ENCODE data around the gene GLB1L.

GLB1L gene

GRCh38 chr2:219243291-219243761 is 1.9 kb downstream of the GLB1L start:
- Histone ChIP-seq H2AFZ (ENCODE audit: low read depth, low read length) (no peak overlapping the region), H2BK120ac (ENCODE audit: low read depth, low read length) (no peak overlapping the region), H3K27ac (ENCODE audit: low read length, poor library complexity, severe bottlenecking) (no peak overlapping the region), H3K27me3 (ENCODE audit: control insufficient read depth in 1 of 2, insufficient read depth in 1 of 2, low read length in 2 of 2) (no peaks in the 10 kb centered on the region), H3K4ac (ENCODE audit: low read depth in 1 of 2, low read length in 2 of 2) (no peak overlapping the region), H3K9ac (ENCODE audit: low read length) (peak overlapping the region; percentile 70), H4K8ac (ENCODE audit: low read length) (no peak overlapping the region), H3K23ac (ENCODE audit: low read length in 2 of 2) (no peak overlapping the region), H3K18ac (ENCODE audit: low read depth in 1 of 2, low read length in 2 of 2) (no peak overlapping the region), H3K79me1 (replicated peaks; ENCODE audit: low read length, poor library complexity, severe bottlenecking) (peaks cover 16% of the 10 kb centered on the region), H2BK12ac (ENCODE audit: low read length in 2 of 2) (no peak overlapping the region), H3K9me3 (ENCODE audit: control insufficient read depth, low read length) (no peaks in the 10 kb centered on the region), H3K4me1 (ENCODE audit: control insufficient read depth, insufficient read depth, low read depth, low read length) (peaks cover 14% of the 10 kb centered on the region), H3K4me2 (ENCODE audit: low read length, poor library complexity, severe bottlenecking) (no peak overlapping the region), H2BK15ac (ENCODE audit: low read depth, poor library complexity, severe bottlenecking) (peak overlapping the region; percentile 20), H2AK5ac (ENCODE audit: low read length, severe bottlenecking) (no peak overlapping the region), H2BK5ac (ENCODE audit: low read depth, low read length, poor library complexity, severe bottlenecking) (no peak overlapping the region), H3K14ac (ENCODE audit: low read length in 2 of 2) (no peak overlapping the region), H3K36me3 (ENCODE audit: control insufficient read depth in 1 of 2, insufficient read depth in 2 of 2, low read depth in 1 of 2, low read length in 2 of 2) (peaks cover 20 to 47% of the 10 kb centered on the region in 2 experiments), H3K4me3 (ENCODE audit: insufficient read depth in 1 of 2, low read depth in 1 of 2, low read length in 2 of 2) (peak overlapping the region in 1 of 2 experiments; percentile 72), H4K91ac (ENCODE audit: low read length) (no peak overlapping the region)
- no peak for DNase-seq
- WGBS: 83% methylated on average over 28 of the region's 28 CpGs

GRCh38 chr2:219234331-219234730 is 10.9 kb downstream of the GLB1L start:
- H3K14ac ChIP-seq (ENCODE audit: low read length in 2 of 2): no peak overlapping the region
- H3K4me2 ChIP-seq (ENCODE audit: low read length, poor library complexity, severe bottlenecking): no peak overlapping the region
- no peaks in the 10 kb centered on the region for H3K27me3 ChIP-seq (ENCODE audit: control insufficient read depth in 1 of 2, insufficient read depth in 1 of 2, low read length in 2 of 2)
- no peak overlapping the region for H2AFZ ChIP-seq (ENCODE audit: low read depth, low read length)
- no peak overlapping the region for H2BK120ac ChIP-seq (ENCODE audit: low read depth, low read length)
- H2BK5ac ChIP-seq (ENCODE audit: low read depth, low read length, poor library complexity, severe bottlenecking): no peak overlapping the region
- no peak overlapping the region for H2AK5ac ChIP-seq (ENCODE audit: low read length, severe bottlenecking)
- H4K8ac ChIP-seq (ENCODE audit: low read length): no peak overlapping the region
- no peak overlapping the region for H2BK12ac ChIP-seq (ENCODE audit: low read length in 2 of 2)
- H3K18ac ChIP-seq (ENCODE audit: low read depth in 1 of 2, low read length in 2 of 2): no peak overlapping the region
- H3K36me3 ChIP-seq (ENCODE audit: control insufficient read depth in 1 of 2, insufficient read depth in 2 of 2, low read depth in 1 of 2, low read length in 2 of 2): peaks cover 43 to 78% of the 10 kb centered on the region in 2 experiments
- H3K4me3 ChIP-seq (ENCODE audit: insufficient read depth in 1 of 2, low read depth in 1 of 2, low read length in 2 of 2): no peak overlapping the region
- H3K23ac ChIP-seq (ENCODE audit: low read length in 2 of 2): no peak overlapping the region
- peaks cover 31% of the 10 kb centered on the region for H3K79me1 ChIP-seq (replicated peaks; ENCODE audit: low read length, poor library complexity, severe bottlenecking)
- no peaks in the 10 kb centered on the region for H3K9me3 ChIP-seq (ENCODE audit: control insufficient read depth, low read length)
- 92% methylated on average over 3 of the region's 3 CpGs for WGBS
- H4K91ac ChIP-seq (ENCODE audit: low read length): no peak overlapping the region
- H3K4ac ChIP-seq (ENCODE audit: low read depth in 1 of 2, low read length in 2 of 2): no peak overlapping the region
- DNase-seq: no peak
- no peak overlapping the region for H3K27ac ChIP-seq (ENCODE audit: low read length, poor library complexity, severe bottlenecking)
- no peak overlapping the region for H2BK15ac ChIP-seq (ENCODE audit: low read depth, poor library complexity, severe bottlenecking)
- no peaks in the 10 kb centered on the region for H3K4me1 ChIP-seq (ENCODE audit: control insufficient read depth, insufficient read depth, low read depth, low read length)
- H3K9ac ChIP-seq (ENCODE audit: low read length): no peak overlapping the region

- H3K4me1 ChIP-seq (ENCODE audit: control insufficient read depth, insufficient read depth, low read depth, low read length): peaks cover 12% of the 10 kb centered on the region
- H3K9me3 ChIP-seq (ENCODE audit: control insufficient read depth, low read length): no peaks in the 10 kb centered on the region
- H3K4me2 ChIP-seq (ENCODE audit: low read length, poor library complexity, severe bottlenecking): peak overlapping the region; percentile 89
- no peak overlapping the region for H2BK120ac ChIP-seq (ENCODE audit: low read depth, low read length)
- peak overlapping the region in 1 of 2 experiments; percentile 22 for H3K4ac ChIP-seq (ENCODE audit: low read depth in 1 of 2, low read length in 2 of 2)
- H2BK5ac ChIP-seq (ENCODE audit: low read depth, low read length, poor library complexity, severe bottlenecking): no peak overlapping the region
- 0% methylated on average over 24 of the region's 24 CpGs for WGBS
- no peak overlapping the region for H4K91ac ChIP-seq (ENCODE audit: low read length)
- peak overlapping the region in 1 of 2 experiments; percentile 68 for H3K18ac ChIP-seq (ENCODE audit: low read depth in 1 of 2, low read length in 2 of 2)
- peak overlapping the region; percentile 44 for H3K27ac ChIP-seq (ENCODE audit: low read length, poor library complexity, severe bottlenecking)
- H2AK5ac ChIP-seq (ENCODE audit: low read length, severe bottlenecking): no peak overlapping the region
- no peaks in the 10 kb centered on the region for H3K27me3 ChIP-seq (ENCODE audit: control insufficient read depth in 1 of 2, insufficient read depth in 1 of 2, low read length in 2 of 2)
- peak overlapping the region in 1 of 2 experiments; percentile 90 for H3K23ac ChIP-seq (ENCODE audit: low read length in 2 of 2)
- peaks cover 36 to 54% of the 10 kb centered on the region in 2 experiments for H3K36me3 ChIP-seq (ENCODE audit: control insufficient read depth in 1 of 2, insufficient read depth in 2 of 2, low read depth in 1 of 2, low read length in 2 of 2)
- H3K4me3 ChIP-seq (ENCODE audit: insufficient read depth in 1 of 2, low read depth in 1 of 2, low read length in 2 of 2): peak overlapping the region; percentile 83 to 94
- peak overlapping the region in 1 of 2 experiments; percentile 38 for H3K14ac ChIP-seq (ENCODE audit: low read length in 2 of 2)
- H4K8ac ChIP-seq (ENCODE audit: low read length): no peak overlapping the region
- H3K9ac ChIP-seq (ENCODE audit: low read length): peak overlapping the region; percentile 96
- peak overlapping the region in 1 of 2 experiments; percentile 23 for H2BK12ac ChIP-seq (ENCODE audit: low read length in 2 of 2)
- peak overlapping the region; percentile 81 for H2AFZ ChIP-seq (ENCODE audit: low read depth, low read length)
- peak; percentile 67 for DNase-seq
- peaks cover 46% of the 10 kb centered on the region for H3K79me1 ChIP-seq (replicated peaks; ENCODE audit: low read length, poor library complexity, severe bottlenecking)
- H2BK15ac ChIP-seq (ENCODE audit: low read depth, poor library complexity, severe bottlenecking): no peak overlapping the region
Observed at GRCh38 chr2:219230059-219230540, 15.1 kb downstream of the GLB1L start.

- WGBS: under 1% methylated on average over 80 of the region's 80 CpGs
- H3K14ac ChIP-seq (ENCODE audit: low read length in 2 of 2): peak within 1 kb of the TSS in 1 of 2 experiments; percentile 99
Observed at GRCh38 chr2:219229305-219230058, 15.8 kb downstream of the GLB1L start, which contains the start of the genes ANKZF1 and ATG9A. Gene ANKZF1 (plus strand): TSS chr2:219229806. CDS start chr2:219230258, 452 bp downstream. Gene ATG9A (minus strand): TSS chr2:219229636. CDS start chr2:219228024, 1,612 bp downstream.

More at GRCh38 chr2:219229305-219230058, 15.8 kb downstream of the GLB1L start, which contains the start of the genes ANKZF1 and ATG9A:
- Histone ChIP-seq H4K8ac (ENCODE audit: low read length) (peak within 1 kb of the TSS; percentile 91), H3K36me3 (ENCODE audit: control insufficient read depth in 1 of 2, insufficient read depth in 2 of 2, low read depth in 1 of 2, low read length in 2 of 2) (peaks cover 37 to 54% of the 10 kb centered on the region in 2 experiments), H2BK15ac (ENCODE audit: low read depth, poor library complexity, severe bottlenecking) (peak within 1 kb of the TSS; percentile 68), H2BK120ac (ENCODE audit: low read depth, low read length) (peak within 1 kb of the TSS; percentile 83), H3K9ac (ENCODE audit: low read length) (peak within 1 kb of the TSS; percentile 96), H3K23ac (ENCODE audit: low read length in 2 of 2) (peak within 1 kb of the TSS in 1 of 2 experiments; percentile 90), H2AFZ (ENCODE audit: low read depth, low read length) (peak within 1 kb of the TSS; percentile 81), H3K27me3 (ENCODE audit: control insufficient read depth in 1 of 2, insufficient read depth in 1 of 2, low read length in 2 of 2) (no peaks in the 10 kb centered on the region), H3K79me1 (replicated peaks; ENCODE audit: low read length, poor library complexity, severe bottlenecking) (peaks cover 48% of the 10 kb centered on the region), H3K18ac (ENCODE audit: low read depth in 1 of 2, low read length in 2 of 2) (peak within 1 kb of the TSS; percentile 61 to 79), H3K27ac (ENCODE audit: low read length, poor library complexity, severe bottlenecking) (peak within 1 kb of the TSS; percentile 88), H2BK5ac (ENCODE audit: low read depth, low read length, poor library complexity, severe bottlenecking) (peak within 1 kb of the TSS; percentile 67), H2BK12ac (ENCODE audit: low read length in 2 of 2) (peak within 1 kb of the TSS in 1 of 2 experiments; percentile 75), H3K4me1 (ENCODE audit: control insufficient read depth, insufficient read depth, low read depth, low read length) (peaks cover 12% of the 10 kb centered on the region), H4K91ac (ENCODE audit: low read length) (peak within 1 kb of the TSS; percentile 84), H3K4me2 (ENCODE audit: low read length, poor library complexity, severe bottlenecking) (peak within 1 kb of the TSS; percentile 98), H3K4me3 (ENCODE audit: insufficient read depth in 1 of 2, low read depth in 1 of 2, low read length in 2 of 2) (peak within 1 kb of the TSS; percentile 83 to 94), H3K9me3 (ENCODE audit: control insufficient read depth, low read length) (no peaks in the 10 kb centered on the region), H2AK5ac (ENCODE audit: low read length, severe bottlenecking) (no peak within 1 kb of the TSS), H3K4ac (ENCODE audit: low read depth in 1 of 2, low read length in 2 of 2) (peak within 1 kb of the TSS; percentile 0 to 93)
- DNase-seq: peak; percentile 99
